Stimulated activated CD4-positive, alpha-beta T cell treated with anti-CD3 and anti-CD28 coated beads, Interleukin-1b, Interleukin-23, amount 100 ng/mL, for 1 hour (primary cell): ENCODE data around the gene KLC1.

Experiments used
- DNase-seq, 2 donors: peaks; one replicate each; pipeline ENCODE4 v3.0.0-alpha.2; 2020; ENCODE audit warnings: low read depth in 2 of 2

KLC1 gene

DNA sequence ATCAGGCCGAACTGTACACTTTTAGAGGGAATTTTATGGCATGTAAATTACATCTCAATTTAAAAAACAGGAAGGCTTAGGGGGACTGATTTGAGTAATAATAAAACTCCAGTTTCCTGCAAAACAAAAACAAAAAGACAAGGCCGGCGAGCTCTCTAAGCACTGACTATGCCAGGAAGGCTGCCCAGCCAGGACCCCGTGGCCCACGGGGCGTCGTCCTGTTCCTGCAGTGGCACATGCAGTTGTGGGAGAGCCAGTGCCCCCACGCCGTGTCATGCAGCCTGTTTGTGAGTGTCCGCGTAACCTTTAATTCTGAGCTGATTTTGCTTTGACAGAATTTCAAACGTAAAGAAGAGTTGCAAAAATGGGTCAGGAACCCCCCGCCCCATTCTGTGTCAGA is 75.7 kb downstream of the KLC1 start:
- no peak for DNase-seq

DNA sequence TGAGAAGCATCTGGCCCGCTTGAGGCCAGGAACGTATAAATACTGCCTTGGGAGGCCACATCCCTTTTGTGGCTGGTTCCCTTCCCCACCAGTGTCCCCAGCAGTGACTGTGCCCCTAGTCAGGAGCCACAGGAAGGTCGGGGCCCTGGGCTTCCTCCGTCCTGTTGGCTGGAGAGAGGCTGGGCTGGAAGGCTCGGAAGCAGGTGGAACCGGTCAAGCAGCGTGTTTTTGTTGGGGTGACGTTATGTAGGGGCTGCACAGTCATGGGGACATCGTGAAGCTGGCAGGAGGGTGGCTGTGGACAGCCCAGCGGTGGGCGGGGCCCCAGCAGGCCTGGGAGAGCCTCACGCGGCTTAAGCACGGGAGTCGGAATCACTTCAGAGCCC is 76.1 kb downstream of the KLC1 start:
- no peak for DNase-seq

DNA sequence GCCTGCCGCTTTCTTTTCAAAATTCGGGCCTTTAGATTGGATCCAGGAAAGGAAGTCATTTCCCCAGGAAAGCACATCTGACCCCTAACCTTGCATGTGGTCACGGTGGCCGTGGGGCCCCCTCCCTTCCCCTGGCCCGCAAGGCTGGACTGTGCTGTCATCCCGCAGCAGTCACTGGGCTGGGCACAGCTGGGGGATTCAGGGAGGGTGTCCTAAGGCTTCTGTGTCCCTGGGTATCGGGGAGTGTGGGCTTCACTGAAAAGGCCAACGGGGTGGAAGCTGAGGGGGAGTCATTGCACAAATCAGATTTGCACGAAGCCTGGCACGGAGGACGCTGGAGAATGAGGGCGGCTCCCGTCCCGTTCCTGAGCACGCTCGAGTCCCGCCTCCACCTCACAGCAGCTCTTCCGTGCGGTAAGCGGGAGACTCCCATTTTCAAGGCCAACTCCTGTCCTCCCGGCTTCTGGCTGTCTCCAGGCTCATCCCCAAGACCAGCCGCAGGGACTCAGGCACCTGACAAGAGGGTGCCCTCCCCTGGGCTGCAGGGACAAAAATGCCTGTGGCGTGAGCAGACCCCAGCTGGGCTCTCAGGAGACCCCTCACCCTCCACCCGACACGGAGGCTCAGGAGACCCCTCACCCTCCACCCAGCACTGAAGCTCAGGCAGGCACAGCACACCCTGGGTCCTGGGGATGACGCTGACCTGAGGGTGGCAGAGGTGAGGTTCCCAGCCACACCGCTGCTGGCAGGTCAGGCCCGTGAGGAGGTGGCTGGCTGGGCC is 76.7 kb downstream of the KLC1 start:
- no peak for DNase-seq

DNA sequence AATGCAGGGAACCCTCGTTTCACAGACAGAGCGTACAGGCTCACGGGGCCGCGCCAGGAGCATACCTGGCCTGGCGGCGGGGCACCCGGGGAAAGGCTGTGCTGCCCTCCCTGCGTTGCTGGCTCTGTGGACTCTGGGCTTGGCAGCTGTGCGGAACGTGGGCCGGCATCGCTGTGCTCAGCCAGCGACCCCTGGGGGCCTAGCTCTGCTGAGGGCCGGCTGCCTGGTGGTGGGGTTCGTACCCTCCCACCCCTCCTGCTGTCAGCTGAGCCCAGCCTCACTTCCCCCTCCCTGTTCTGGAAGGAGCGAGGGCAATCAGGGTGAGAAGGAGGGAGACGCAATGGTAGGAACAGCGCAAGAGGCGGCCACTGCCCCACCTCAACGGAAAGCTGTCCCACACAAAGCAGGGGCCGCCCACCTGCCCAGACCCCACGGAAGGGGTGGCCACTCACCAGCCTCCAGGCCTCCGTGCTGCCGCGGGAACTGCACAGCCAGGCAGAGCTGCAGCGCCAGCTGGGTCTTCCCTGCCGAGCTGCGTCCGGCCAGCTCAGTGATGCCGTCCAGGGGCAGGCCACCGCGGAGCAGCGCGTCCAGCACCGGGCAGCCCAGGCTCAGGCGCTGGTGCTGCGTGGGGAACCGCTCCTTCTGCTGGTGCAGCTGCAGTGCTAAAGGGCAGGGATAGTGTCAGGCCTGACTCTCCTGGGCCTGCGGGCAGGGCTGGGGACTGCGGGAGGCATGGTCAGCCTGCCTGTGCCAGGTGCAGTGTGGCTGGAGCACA is 77.7 kb downstream of the KLC1 start:
- DNase-seq, result no peak

DNA sequence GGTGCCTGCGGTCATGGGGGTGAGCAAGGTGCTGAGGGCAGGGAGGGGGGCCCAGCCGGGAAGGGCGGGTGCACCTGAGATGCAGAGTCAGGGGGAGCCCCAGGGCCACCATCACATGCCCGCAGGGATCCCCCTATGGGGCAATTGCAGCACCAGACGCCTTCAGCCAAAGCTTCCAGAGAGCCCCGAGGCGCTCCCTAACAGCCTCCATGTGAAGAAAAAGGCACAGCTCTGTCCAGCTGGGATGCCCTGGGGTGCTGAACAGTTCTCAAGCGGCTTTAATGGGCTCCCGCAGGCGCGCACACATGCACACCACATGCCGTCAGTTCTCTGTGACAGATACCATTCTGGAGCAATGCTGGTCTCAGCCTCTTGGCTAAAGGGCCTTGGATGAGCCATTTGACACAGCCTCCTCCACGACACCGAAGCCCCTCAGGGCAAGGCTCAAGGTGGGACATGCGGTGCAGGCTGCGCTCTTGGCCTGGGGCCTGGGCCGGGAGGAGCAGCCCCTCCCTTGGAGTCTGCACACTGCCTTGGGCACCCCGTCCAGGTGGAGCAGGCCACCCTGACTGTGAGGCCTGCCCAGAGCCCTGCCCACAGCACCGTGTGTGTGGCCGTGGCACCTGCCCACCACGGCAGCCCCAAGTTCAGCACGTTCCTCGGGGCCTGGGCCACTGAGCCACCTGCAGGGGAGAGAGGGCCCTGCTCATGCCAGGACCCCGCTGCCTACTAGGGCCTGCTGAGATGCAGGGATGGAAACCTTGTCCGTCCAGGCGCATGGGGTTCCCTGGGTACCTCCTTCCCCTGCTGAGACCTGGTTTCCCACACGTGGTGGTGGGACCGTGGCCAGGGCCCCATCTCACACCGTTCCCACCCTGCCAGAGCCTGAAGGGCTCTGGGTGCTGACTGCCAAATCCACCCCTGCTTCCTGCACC is 78.6 kb downstream of the KLC1 start:
- DNase-seq, result no peak

DNA sequence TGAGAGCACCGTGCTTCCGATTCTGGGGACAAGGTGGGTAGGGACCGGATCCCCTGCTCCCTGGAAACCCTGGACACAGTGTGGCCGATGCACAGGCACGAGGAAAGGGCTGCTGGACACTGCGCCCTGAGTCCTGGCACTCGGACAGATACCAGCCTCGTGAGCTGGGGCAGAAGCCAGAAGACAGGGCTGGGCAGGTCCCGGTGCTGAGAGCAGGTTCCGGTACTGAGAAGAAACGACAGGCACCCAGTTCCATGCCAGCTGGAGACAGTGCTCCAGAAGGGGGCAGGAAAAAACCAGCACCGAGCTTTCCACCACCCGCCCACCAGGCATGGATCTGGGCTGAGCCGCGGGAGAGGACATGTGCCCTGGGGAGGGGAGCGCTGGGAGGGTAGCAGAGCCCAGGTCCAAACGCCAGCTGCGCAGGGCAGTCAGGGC is 79.8 kb downstream of the KLC1 start:
- no peak for DNase-seq

DNA sequence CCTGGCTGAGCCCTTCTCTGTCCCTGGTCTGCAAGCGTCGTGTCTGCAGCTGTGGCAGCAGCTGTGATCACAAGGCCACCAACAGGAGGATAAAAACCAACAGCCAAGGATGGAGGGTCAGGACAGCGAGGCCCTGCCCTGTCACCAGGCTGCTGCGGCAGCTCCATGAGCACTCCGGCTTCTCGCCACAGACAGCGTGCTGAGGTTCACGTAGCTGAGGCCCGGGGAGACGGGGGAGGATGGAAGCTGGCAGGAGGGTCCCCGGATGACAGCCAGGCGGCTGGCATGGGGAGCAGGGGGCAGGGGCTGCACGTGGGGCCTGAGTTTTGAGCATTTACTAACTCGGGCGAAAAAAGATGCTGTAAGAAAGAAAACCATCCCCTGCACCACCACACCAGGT is 80.8 kb downstream of the KLC1 start:
- DNase-seq, result no peak

DNA sequence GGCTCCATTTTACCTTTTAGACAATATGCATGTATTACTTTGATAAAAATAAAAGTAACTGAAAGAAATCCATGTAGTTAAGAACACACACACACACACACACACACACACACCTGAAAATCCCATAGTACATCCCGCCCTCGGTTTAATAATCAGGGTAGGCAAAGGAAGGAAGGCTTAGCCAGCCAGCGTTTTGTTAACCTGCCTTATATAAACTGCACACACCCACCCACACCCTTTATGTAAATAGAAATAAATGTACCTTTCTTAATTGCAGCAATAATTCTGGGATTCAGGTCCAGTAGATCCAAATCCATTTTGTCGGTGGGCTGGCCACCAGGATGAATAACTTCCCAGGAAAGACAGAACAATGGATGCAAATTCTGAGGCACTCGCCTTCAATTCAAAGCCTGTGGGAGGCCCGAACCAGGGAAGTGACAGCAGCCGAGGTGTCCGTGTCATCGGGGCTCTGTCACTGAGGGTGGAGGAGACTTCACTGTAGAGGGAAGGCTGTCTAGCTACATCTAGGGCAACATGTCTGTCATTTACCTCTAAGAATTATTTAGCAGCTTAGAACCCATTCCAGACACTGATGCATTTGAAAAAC is 81.9 kb downstream of the KLC1 start:
- no peak for DNase-seq

DNA sequence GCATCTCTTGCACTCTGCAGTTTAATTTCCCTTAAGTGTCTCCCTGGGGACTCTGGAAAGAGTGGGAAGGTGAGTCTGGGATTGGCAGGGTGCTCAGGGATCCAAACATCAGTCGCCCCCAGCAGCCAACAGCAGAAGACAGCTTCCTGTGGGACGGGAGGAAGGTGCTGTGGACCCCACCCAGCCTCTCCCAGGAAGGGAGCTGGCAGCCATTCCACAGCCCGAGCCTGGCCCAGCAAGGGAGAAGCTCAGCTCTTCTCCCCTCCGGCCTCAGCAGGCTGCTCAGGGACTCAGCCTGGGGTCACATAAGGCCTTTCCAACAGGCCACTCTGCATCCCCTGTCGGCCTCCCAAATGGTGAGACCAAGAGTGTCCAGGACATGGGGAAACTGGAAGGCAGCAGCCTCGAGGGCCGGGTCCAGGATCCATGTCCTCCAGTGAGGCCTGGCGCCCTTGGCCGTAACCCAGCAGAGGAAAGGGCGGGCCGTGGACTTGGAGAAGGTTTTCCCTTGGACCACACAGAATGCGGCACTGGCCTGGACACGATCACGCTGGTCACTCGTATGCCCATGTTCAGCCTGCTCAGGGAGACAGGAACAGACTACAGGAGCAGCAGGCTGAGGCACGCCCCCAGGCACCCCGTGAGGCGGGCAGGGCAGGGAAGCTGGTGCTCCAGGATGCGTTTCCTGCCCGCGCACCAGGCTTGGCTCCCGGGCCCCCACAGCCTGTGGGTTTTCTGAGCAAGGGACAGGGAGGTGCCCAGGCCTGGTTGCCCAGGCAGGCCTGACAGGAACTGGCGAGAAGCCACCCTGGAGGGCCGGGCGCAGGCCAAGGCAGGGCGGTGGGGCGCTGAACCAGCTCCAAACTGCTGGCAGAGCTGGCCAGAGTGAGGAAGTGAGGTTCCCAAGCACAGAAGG is 82.8 kb downstream of the KLC1 start:
- DNase-seq, result no peak

DNA sequence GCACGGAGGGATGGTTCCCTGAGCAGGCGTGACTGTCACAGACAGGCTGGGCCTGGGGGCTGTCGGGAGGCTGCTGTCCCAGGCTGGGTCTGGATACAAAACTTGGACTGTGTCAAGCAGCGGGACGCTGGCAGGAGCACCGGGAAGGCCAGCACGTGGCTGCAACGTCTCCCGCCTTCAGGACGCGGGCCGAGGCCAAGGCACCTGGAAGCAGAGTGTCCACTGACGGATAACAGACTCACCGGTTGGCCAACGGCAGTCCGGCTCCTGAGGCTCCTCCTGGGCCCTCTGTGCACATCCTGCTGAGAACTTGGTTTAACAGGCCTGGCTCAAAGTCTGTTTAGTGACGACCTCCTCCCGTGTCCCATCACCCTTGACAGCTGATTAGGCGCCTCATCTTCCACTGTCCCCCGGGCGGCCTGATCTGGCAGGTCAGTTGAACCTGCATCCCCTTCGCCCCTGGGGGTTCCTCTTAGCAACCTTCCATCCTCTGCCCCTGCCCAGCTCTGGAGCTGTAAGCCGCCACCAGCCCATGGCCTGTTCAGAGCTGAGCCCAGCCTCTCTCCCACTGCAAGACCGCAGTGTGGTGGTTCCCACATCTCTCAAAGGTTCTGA is 83.7 kb downstream of the KLC1 start:
- DNase-seq, result no peak

DNA sequence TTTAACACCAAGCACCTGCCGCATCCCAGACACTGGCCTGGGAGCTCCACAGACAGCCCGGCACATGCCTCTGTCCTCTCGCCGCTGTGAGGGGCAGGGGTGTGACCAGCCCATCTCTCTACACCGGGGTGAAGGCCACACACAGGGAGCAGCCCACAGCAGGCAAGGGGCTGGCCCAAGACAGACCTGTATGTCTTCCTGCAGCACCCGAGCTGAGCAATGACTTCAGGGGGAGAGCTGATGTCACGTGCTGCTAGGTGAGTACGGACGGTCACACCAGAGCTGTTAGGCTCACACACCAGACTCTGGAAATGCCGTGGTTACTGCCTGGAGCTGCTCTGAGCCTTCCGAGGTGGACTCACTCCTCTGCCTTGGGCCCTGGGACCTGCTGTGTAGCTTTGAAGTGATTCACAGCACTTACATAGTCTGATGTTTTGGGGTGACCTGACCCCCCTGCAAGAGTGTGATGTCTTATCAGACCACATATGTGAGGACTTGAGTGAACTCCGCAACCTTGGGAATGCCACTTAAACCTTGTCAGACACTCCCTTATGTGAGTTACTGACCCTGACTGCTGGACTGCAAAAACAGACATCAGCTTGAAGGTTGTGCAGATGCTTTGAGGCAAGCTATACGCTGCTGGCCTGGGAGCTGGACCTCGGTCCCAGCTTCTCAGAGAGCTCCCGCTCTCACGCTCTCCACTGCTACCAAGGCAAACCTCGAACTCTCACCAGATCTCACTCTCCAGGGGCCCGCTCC is 84.5 kb downstream of the KLC1 start:
- DNase-seq, result no peak

DNA sequence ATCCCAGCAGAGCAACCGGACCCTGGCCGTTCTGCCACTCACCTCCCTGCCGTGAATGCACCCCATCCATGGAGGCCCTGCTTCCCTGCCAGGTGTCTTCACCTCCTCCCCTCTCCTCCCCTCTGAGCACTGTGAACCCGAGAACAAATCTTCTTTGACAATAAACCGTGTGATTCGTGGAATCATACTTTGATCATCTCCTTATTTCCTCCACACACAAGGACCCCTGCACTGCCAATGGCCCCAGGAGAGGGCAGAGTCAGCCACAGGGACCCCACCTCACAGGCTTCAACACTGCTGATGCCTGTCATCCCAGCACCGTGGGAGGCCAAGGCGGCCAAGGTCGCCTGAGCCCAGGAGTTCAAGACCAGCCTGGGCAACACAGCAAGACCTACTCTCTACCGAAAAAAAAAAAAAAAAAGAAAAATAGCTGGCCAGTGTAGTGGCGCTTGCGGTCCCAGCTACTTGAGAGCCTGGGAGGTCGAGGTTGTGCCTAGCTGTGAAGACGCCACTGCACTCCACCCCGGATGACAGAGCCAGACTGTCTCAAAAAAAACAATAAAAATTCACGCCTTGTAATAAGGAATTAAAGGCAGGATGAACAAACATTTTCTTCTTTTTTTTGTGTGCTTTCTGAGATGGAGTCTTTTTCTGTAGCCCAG is 85.2 kb downstream of the KLC1 start:
- DNase-seq, result no peak

DNA sequence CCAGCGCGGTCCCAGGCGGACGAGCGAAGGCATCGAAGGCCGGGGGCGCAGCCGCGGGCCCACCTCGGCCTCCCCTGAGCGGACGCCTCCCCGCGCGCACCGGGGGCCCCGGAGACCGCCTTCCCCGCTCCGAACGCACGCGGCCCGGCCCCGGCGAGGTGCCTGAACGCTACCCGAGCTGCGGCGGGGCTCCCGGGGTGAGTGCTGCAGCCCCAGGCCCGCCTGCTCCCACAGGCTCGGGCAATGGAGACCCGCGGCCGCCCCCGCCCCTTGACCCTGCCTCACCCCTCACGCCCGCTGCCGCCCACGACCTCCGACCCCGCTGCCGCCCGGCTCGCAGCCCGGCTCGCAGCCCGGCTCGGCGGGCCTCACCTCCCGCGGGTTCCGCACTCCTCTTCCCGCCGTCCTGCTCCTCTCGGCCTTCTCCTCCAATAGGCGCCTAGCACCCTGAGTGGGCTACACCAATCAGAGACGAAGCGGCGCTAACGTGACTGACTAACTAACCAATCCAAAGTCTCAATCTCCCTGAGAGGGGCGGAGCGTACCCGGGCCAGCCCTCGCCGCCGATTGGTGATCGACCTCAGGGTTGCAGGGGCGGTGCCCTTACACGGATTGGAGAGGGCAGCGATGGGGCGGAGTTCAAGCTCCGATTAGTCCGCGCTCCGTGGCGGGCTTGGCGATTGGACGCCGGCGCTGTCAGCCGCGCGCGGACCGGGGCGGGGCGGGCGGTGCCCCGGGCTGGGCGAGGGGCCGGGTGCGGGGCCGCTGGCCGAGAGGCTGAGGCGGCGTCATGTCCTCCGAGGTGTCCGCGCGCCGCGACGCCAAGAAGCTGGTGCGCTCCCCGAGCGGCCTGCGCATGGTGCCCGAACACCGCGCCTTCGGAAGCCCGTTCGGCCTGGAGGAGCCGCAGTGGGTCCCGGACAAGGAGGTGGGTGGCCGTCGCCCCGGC is 86.3 kb downstream of the KLC1 start, which contains the start of the genes XRCC3 and ZFYVE21:
XRCC3 (minus strand) TSS at position 400 of the 949 bp plus-strand sequence. CDS start 4,364 bp downstream, outside the sequence.
ZFYVE21 (plus strand) TSS at position 759 of the 949 bp plus-strand sequence; CDS start at position 791, 32 bp downstream.
- peak; percentile 98 to 99 for DNase-seq

DNA sequence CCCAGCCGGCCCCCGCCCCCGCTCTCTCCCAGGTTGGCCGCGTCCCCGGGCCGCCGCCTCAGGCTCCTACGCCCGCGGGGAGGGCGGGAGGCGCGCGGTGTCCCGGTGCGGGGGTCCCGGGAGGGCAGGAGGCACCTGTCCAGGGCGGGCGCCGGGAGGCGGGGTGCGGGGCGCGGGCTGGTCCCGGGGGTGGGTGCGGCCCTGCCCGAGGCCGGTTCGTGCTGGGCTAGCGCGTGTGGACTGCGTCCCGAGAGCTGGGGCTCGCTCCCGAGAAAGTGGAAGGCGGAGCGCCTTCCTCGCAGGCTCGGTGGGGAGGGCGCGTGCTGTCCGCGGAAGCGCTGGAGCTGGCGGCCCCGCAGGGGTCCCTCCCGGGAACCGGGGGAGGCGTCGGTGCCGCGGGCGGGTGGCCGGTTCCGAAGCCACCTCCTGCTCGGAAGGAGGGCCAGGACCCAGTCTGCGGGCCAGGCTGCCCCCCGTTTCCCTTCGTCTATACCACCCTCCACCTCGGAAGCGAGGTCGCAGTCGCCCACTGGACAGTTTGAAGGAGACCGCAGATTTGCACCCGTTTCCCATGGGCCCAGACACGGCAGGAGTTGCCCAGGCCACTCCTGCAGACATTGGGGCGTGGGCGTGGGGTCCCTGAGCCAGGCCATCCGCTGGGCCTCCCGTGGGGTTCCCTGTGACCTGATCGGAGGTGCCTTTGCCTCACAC is 87.2 kb downstream of the KLC1 start:
- DNase-seq, result no peak

DNA sequence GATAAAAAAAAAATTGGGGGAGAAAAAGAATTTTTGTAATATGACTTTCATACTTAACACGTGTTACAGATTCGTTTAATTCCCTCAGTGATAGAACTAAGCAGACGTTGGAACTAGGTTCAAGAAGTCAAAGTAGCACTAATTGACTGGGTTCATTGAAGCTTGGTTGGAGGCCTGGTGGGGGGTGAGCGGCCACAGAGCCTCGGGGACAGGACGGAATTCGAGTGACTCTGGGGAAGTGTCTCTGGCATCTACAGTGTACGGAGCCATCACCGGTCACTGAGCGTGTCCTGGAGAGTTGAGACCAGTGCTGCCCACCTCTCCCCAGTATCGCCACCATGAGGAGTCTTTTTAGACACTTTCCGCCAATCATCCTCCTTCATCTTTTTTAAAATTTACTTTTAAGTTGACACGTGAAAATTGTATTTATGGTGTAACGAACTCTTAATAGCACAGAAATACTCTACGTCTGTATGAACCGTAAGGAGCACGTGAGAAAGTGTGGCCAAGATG is 87.9 kb downstream of the KLC1 start:
- DNase-seq, result no peak

DNA sequence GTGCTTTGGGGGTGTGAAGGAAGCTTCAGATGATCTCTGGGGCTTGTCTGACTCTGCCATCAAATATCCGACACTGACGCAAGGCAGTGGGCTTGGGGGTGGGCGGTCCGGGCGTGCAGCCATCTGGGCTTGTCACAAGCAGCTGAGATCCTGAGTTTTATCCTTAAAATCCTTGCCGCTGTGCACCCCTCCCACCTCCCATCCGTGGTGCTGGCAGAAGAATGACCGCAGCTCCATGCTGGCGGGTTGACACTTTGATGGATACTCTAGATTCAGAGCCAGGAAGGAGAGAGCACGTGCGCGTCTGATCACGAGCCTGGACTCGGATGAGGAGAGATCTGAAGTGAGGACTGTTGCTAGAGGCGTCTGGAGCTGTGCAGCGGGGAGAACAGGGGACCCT is 89.6 kb downstream of the KLC1 start:
- no peak for DNase-seq

DNA sequence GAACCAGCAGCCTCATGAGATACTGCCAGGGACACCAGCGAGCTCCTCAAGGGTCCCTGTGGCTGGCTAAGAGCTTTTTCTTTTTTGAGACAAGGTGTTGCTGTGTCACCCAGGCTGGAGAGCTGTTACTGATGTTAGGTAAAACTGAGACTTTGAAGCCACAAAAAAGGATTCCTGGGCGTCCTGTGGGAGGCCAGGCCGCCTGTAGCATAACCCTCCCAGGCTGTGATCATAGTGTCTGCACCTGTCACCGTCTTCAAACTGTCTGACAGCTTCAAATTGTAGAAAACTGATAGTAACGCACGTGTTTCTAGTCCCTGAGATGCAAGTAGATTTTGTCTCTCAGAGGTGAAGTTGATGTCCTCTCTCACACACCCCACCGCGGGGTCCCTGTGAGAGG is 90.7 kb downstream of the KLC1 start:
- DNase-seq, result no peak
